PC-3 (cell line): Measurements from ENCODE around the gene CGGBP1. TPM values are rescaled to one million over a fixed set of nuclear protein-coding genes. Genes with fewer than 3 reads are reported as not detected.

Source experiments
- ATAC-seq: fragments of 200-7000 bp; cut with Tn5 transposase; 2 replicates; pipeline ENCODE4 v1.9.1; 2020; ENCODE audit warnings: mild to moderate bottlenecking, moderate library complexity
- BruUV-seq: library from RNA; stranded (reverse); fragments of 400-500 nt; replicated peaks from 2 replicates; lab custom pipeline; 2021; lab: Mats Ljungman, UMichigan
- CTCF ChIA-PET: fragments of 300-600 bp; sonication (Branson Sonifier 250); formaldehyde crosslinking; loops from one replicate; lab custom pipeline; 2022; ENCODE audit warnings: antibody characterized with exemption; lab: Charles Lee
- POLR2A ChIA-PET: fragments of 300-600 bp; sonication (Branson Sonifier 250); formaldehyde crosslinking; loops from one replicate; lab custom pipeline; 2022; ENCODE audit warnings: antibody characterized with exemption; ENCODE audit not compliant: unreplicated experiment; lab: Charles Lee
- DNase-seq: peaks from one replicate; pipeline ENCODE4 v3.0.0-alpha.2; 2015
- H2AFZ ChIP-seq: fragments of 300-600 bp; sonication (generic); 2 replicates; pipeline ENCODE4 v1.6.0; 2016; ENCODE audit warnings: antibody characterized with exemption, low read length
- H3F3A ChIP-seq: fragments of 300-600 bp; sonication (generic); one replicate; pipeline ENCODE4 v1.6.0; 2017; ENCODE audit warnings: antibody characterized with exemption, low read length, control low read depth, mild to moderate bottlenecking; ENCODE audit not compliant: unreplicated experiment
- H3K27ac ChIP-seq: fragments of 300-600 bp; sonication (generic); 2 replicates; pipeline ENCODE4 v1.5.1; 2016; ENCODE audit warnings: mild to moderate bottlenecking, low read length
- H3K27me3 ChIP-seq: fragments of 300-600 bp; sonication (generic); 2 replicates; pipeline ENCODE4 v1.6.1; 2016; ENCODE audit warnings: low read length, mixed read lengths
- H3K36me3 ChIP-seq: fragments of 300-600 bp; sonication (generic); 2 replicates; pipeline ENCODE4 v1.6.1; 2016; ENCODE audit warnings: low read depth, mixed run types, low read length, mixed read lengths
- H3K4me1 ChIP-seq: fragments of 300-600 bp; sonication (generic); 2 replicates; pipeline ENCODE4 v1.5.1; 2016; ENCODE audit warnings: low read length; ENCODE audit not compliant: insufficient read depth
- H3K4me2 ChIP-seq: fragments of 300-600 bp; sonication (generic); 2 replicates; pipeline ENCODE4 v1.6.0; 2016; ENCODE audit warnings: low read length
- H3K4me3 ChIP-seq: fragments of 300-600 bp; sonication (generic); 2 replicates; pipeline ENCODE4 v1.5.1; 2016; ENCODE audit warnings: mild to moderate bottlenecking, low read length, mixed read lengths
- H3K79me2 ChIP-seq: fragments of 300-600 bp; sonication (generic); 2 replicates; pipeline ENCODE4 v1.6.1; 2017; ENCODE audit warnings: low read length, mixed read lengths
- H3K9ac ChIP-seq: fragments of 300-600 bp; sonication (generic); 2 replicates; pipeline ENCODE4 v1.6.0; 2016; ENCODE audit warnings: mild to moderate bottlenecking, low read length
- H3K9me2 ChIP-seq: fragments of 300-600 bp; sonication (generic); replicated peaks from 2 replicates; pipeline ENCODE4 v1.6.1; 2016; ENCODE audit warnings: mixed run types, low read length, mixed read lengths
- H3K9me3 ChIP-seq: fragments of 300-600 bp; sonication (generic); 2 replicates; pipeline ENCODE4 v1.6.1; 2016; ENCODE audit warnings: low read length, mixed read lengths
- H4K20me1 ChIP-seq: fragments of 300-600 bp; sonication (generic); 2 replicates; pipeline ENCODE4 v1.6.1; 2016; ENCODE audit warnings: low read length, mixed read lengths
- EZH2 ChIP-seq: fragments of 300-600 bp; sonication (generic); IDR thresholded peaks from one replicate; pipeline ENCODE4 v1.6.1; 2017; ENCODE audit warnings: antibody characterized with exemption, mild to moderate bottlenecking, low read length; ENCODE audit not compliant: unreplicated experiment
- EZH2phosphoT487 ChIP-seq: fragments of 300-600 bp; sonication (generic); IDR thresholded peaks from 2 replicates; pipeline ENCODE4 v1.6.1; 2018; ENCODE audit warnings: mild to moderate bottlenecking, antibody characterized with exemption, low read length, borderline replicate concordance
- intact Hi-C: fragments of 100-400 bp; cut with micrococcal nuclease; formaldehyde crosslinking; loops from 2 replicates; pipeline ENCODE4 v1.9.0; 2023
- total RNA-seq: library from RNA; depleted of rRNA; stranded (reverse); fragments of >200 nt; gene quantifications from 2 replicates; pipeline ENCODE4 v1.2.3, GENCODE V29; 2014
- TF ChIP-seq, protein P1 (sequence below): fragments of 300-600 bp; sonication (generic); conservative IDR thresholded peaks from 2 replicates; pipeline ENCODE4 v1.5.1; 2017; ENCODE audit warnings: antibody characterized with exemption, low read depth, mild to moderate bottlenecking, low read length

CGGBP1 gene
- total RNA-seq, 1 experiment from 2014 or later: 37.1 TPM

DNA sequence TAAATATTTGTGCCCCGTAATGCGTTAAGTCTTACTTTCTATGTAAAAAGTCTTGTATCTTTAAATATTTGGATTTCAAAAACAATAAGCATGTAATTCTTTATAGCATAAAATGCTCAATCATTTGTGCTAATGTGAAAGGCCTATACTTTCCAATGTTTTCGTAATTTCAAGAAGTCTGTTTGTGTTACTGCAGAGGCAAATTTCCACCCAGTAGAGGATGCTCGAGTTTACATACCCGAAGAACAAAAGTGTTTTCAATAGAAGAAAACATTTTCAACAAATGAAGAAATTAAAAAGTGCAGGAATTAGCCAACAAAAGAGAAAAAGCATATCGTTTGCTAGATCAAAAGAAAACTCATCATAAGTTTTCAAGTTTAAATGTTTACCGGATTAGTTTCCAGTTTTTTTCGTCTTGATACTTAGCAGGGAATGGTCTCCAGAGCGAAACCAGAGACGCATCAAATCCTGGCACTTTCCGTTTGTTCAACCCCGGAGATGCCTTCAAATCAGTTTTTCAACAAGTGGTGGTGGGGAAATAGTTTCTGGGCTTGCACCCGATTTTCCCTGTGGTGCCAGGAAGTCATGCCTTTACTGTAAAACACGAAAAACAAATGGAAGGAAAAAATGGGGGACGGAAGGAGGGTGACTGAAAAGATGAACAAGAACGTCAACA lies 1.0 kb downstream of the CGGBP1 start:
- Histone ChIP-seq H3K9me3 (no peaks in the 10 kb centered on the region), H3K36me3 (peaks cover 22% of the 10 kb centered on the region), H3K27ac (0 out of 2 replicates have a peak overlapping the region, but pooled peaks have one; percentile 71), H3K9ac (peak overlapping the region; percentile 87), H3K4me1 (peaks cover 29% of the 10 kb centered on the region), H3K4me3 (peak overlapping the region; percentile 96), H3K9me2 (no peaks in the 10 kb centered on the region), H3K4me2 (peak overlapping the region; percentile 87), H3F3A (no peaks in the 10 kb centered on the region), H3K27me3 (no peaks in the 10 kb centered on the region), H2AFZ (peak overlapping the region; percentile 81), H3K79me2 (peaks cover 66% of the 10 kb centered on the region), H4K20me1 (peaks cover 27% of the 10 kb centered on the region)
- DNase-seq (no peak), ATAC-seq (no peak)
- intact Hi-C loops: loop anchor here (1.0 to 2.0 kb wide), 2 partner anchors 25 to 56 kb away; no protein-coding TSS in a partner anchor
- CTCF ChIA-PET: interaction anchor here (0.6 kb wide), 1 partner anchor 55 kb away, joined by 3 read pairs; no protein-coding TSS in a partner anchor
- no peak for TF ChIP-seq EZH2phosphoT487
- TF ChIP-seq, protein P1, sequence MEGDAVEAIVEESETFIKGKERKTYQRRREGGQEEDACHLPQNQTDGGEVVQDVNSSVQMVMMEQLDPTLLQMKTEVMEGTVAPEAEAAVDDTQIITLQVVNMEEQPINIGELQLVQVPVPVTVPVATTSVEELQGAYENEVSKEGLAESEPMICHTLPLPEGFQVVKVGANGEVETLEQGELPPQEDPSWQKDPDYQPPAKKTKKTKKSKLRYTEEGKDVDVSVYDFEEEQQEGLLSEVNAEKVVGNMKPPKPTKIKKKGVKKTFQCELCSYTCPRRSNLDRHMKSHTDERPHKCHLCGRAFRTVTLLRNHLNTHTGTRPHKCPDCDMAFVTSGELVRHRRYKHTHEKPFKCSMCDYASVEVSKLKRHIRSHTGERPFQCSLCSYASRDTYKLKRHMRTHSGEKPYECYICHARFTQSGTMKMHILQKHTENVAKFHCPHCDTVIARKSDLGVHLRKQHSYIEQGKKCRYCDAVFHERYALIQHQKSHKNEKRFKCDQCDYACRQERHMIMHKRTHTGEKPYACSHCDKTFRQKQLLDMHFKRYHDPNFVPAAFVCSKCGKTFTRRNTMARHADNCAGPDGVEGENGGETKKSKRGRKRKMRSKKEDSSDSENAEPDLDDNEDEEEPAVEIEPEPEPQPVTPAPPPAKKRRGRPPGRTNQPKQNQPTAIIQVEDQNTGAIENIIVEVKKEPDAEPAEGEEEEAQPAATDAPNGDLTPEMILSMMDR: no peak; the same call in 1 of the 2 replicates
- no peak for TF ChIP-seq EZH2
- BruUV-seq: TSS peak; percentile 55
- POLR2A ChIA-PET: no interaction called here

DNA sequence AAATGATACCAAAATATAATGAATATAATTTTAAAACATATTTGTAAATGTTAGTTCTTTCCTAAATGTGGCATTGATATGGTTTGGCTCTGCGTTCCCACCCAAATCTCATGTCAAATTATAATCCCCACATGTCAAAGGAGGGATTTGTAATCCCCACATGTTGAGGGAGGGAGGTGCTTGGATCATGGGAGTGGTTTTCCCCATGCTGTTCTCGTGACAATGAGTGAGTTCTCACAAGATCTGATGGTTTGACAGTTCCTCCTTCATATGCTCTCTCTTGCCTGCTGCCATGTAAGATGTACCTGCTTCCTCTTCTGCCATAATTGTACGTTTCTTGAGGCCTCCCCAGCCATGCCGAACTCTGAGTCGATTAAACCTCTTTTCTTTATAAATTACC lies 12.0 kb downstream of the CGGBP1 start:
- DNase-seq (no peak), ATAC-seq (no peak)
- Histone ChIP-seq H3K9me3 (no peaks in the 10 kb centered on the region), H3K36me3 (no peaks in the 10 kb centered on the region), H3K79me2 (no peaks in the 10 kb centered on the region), H3K27me3 (no peaks in the 10 kb centered on the region), H3K4me3 (no peak overlapping the region), H3K4me1 (no peaks in the 10 kb centered on the region), H3K9ac (no peak overlapping the region), H3K9me2 (no peaks in the 10 kb centered on the region), H3K4me2 (no peak overlapping the region), H4K20me1 (no peaks in the 10 kb centered on the region), H3F3A (no peaks in the 10 kb centered on the region), H2AFZ (no peak overlapping the region), H3K27ac (no peak overlapping the region)
- CTCF ChIA-PET: no interaction called here
- BruUV-seq: no TSS peak
- intact Hi-C loops: no loop called here
- POLR2A ChIA-PET: no interaction called here
- no peak for TF ChIP-seq EZH2phosphoT487

DNA sequence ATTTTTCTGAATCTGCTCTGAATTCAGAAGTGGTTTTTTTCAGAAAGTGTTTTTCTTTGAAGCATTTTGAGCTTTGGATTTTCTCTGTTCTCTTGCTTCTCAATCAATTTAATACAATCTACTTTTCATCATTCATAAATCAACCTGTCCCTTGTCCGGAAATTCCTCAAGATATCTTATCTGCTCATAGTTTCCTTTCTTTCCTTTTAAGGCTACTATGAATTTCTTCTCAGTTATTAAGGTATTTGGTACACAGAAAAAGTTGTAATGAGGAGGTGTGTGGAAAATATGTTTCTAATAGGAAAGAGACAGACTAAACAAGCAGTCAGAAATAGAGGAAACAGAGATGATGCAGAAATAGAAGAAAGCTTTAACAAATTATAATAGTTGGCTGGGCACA lies 14.4 kb downstream of the CGGBP1 start:
- intact Hi-C loops: no loop called here
- H3K9me2 ChIP-seq: no peaks in the 10 kb centered on the region
- H3K9me3 ChIP-seq: no peaks in the 10 kb centered on the region
- TF ChIP-seq, protein P1: no peak
- TF ChIP-seq EZH2: no peak
- no peak for TF ChIP-seq EZH2phosphoT487
- no peaks in the 10 kb centered on the region for H3K27me3 ChIP-seq
- DNase-seq: no peak
- POLR2A ChIA-PET: interaction anchor here (0.6 kb wide), 1 partner anchor 1080 kb away, joined by 4 read pairs; no protein-coding TSS in a partner anchor
- no TSS peak for BruUV-seq
- no peak overlapping the region for H3K4me3 ChIP-seq
- H4K20me1 ChIP-seq: no peaks in the 10 kb centered on the region
- no peak overlapping the region for H3K4me2 ChIP-seq
- no peak for ATAC-seq
- CTCF ChIA-PET: no interaction called here
- H3F3A ChIP-seq: no peaks in the 10 kb centered on the region
- H3K79me2 ChIP-seq: no peaks in the 10 kb centered on the region
- no peak overlapping the region for H3K27ac ChIP-seq
- no peak overlapping the region for H2AFZ ChIP-seq
- no peaks in the 10 kb centered on the region for H3K36me3 ChIP-seq
- no peaks in the 10 kb centered on the region for H3K4me1 ChIP-seq
- no peak overlapping the region for H3K9ac ChIP-seq
